Fibroblast of skin of abdomen (primary cell): Measurements from ENCODE around the gene BTBD2.
A peak's percentile ranks its signal among the peaks of the same experiment; 100 is the strongest.
"Not testable (repeated sequence)": the region's sequence is repeated elsewhere in the genome, so short reads cannot be mapped to it uniquely, and the experiment has no call there.

Experiments used
- DNase-seq: peaks from one replicate; pipeline ENCODE4 v3.0.0-alpha.2; 2013

Gene BTBD2

GRCh38 chr19:2039089-2039958 is 23.8 kb upstream of the BTBD2 start:
- no peak for DNase-seq

GRCh38 chr19:2038284-2039088 is 23.0 kb upstream of the BTBD2 start:
- DNase-seq, result no peak

DNA sequence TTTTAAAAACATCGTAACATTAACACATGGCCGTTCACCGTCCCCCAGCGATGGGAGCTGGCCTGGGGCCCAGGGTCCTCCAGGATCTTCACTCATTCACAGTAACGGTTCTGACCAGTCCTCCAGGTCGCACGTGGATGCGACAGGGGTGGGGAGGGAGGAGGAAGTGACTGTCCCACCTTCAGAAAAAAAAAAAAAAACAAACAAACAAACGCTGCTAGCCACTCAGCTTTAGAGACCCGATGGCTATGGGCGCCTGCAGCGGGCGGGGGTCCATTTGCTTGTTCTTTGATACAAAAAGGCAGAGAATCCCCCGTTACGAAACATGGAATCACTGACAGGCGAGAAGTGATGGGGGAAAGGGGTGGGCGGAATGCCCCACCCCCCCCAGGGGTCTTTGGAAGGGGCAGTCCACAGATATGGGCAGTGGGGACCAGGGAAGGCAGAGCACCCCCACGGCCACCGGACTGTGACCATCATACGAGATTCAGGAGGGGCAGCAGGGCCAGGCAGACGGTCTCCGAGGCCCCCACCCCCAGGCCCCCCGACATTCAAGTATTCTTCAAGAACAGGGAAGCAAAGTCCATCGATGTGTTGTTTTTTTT is 22.2 kb upstream of the BTBD2 start:
- DNase-seq, result no peak

GRCh38 chr19:2036424-2036823 is 20.9 kb upstream of the BTBD2 start:
- DNase-seq, result no peak

- no peak for DNase-seq
These were observed 20.1 kb upstream of the BTBD2 start for GRCh38 chr19:2035590-2035991.

DNA sequence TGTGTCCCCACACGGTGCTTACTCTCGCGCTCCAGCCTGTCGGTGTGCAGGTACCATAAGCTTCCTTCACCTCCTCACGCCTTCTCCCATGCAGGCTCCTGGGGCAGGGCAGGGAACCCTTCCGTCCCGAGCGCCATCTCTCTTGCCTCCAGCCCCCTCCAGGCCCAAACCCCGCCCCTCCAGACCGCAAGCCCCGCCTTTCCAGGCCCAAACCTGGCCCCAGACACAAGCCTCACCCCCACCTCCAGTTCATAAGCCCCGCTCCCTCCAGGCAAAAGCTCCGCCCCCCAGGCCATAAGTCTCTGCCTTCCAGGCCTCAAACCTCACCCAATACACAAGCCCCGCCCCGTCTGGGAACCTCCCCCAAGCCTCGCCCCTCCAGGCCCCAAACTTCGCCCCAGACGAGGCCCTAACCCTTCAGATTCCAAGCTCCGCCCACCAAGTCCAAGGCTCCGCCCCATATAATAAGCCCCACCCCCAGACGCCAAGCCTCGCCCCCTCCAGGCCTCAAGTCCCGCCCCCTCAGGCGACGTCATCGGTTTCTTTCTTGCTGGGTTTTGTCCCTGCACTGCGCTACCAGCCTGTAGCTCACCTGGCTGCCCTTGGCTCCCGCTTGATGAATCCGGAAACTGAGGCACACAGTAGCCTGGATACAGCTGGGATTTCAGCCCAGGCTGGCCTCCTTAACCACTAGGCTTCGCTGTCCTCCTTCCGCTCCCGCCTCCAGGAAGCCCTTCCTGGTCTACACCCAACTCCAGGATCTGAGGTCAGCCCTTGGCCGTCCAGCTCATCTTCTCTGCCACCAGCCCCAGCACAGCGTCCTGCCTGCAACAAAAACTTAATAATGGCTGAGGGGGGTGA is 19.4 kb upstream of the BTBD2 start:
- DNase-seq, result no peak

DNA sequence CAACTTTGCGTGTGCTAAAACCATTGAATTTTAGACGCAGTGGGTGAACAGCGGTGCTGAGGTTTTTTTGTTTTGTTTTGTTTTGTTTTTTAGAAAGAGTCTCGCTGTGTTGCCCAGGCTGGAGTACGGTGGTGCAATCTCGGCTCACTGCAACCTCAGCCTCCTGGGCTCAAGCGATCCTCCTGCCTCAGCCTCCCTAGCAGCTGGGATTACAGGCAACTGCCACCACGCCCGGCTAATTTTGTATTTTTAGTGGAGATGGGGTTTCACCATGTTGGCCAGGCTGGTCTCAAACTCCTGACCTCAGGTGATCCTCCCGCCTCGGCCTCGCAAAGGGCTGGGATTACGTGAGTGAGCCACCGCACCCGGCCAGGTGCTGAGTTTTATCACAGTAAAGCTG is 18.7 kb upstream of the BTBD2 start:
- DNase-seq, result not testable (repeated sequence)

DNA sequence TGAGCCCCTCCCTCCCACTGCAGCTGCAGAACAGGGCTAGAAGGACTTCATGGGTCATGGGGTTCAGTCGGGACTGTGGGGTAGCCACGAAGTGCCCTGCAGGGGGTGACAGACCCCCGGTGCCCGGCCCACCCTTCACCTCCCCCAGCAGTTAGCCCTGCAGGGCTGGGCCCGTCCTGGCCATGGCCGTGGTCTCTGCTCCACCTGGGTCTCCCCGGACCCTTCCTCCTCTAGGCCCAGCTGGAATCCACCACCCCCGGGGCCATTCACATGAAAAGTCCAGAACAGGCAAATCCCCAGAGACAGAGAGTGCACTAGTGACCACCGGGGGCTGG is 18.3 kb upstream of the BTBD2 start:
- DNase-seq, result no peak

DNA sequence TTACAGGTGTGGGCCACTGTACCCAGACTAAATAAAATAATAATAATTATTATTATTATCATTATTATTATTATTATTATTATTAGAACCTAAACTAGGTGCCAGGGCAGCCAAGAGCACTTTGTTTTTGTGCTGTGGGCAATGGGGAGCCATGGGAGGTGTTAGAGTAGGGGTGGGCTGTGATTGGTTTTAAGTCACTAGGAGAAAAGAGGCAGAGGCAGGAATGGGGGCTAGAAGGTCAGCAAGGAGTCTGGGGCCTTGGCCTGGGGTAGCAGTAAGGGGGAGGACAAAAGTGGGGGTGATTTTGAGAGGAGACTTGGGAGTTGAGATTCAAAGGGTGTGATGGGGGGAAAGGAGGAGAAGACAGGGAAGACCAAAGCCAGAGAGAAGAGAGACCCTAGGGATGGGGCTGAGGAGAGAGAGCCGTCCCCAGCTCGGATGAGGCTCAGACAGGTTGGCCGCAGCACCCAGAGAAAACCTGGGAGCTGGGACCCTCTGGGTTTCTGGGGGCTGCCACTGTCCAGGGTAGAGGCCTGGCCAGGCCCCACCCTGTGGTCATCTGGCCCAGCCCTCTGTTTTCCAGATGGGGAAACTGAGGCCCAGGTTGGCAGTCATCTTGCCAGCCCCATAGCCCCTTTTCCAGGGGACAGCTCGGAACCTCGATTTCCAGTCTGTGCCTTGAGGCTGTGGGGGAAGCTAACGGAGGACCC is 17.8 kb upstream of the BTBD2 start:
- DNase-seq, result no peak

- peak; percentile 66 for DNase-seq
These were observed 16.9 kb upstream of the BTBD2 start for GRCh38 chr19:2032296-2032941.

DNA sequence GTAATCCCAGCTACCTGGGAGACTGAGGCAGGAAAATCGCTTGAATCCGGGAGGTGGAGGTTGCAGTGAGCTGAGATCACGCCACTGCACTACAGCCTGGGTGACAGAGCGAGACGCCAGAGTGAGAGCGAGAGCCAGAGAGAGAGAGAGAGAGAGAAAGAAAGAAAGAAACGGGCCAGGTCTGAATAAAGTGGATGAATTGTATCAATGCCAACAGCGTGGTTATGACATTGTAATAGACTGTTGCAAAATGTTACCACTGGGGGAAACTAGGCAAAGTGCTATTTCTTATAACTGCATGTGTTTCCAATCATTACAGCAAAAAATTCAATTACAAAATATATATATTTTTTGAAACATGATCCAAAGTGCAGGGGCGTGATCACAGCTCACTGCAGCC is 11.8 kb upstream of the BTBD2 start:
- peak; percentile 81 for DNase-seq

DNA sequence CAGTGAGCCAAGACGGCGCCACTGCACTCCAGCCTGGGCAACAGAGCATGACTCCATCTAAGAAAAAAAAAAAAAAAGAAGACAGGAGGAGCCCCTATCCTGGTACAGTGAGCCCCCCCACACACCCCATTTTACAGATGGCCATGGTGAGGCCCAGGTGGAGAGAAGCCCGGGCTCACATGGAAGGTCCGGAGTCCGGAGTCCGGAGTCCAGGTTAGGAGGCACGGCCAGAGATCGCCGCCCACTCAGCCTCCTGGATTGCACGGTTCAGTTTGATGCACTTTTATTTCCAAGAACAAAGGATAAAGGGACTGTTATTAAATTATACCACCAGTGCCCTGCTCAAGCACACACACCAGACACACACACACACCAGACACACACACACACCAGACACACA is 11.3 kb upstream of the BTBD2 start:
- DNase-seq, result no peak

DNA sequence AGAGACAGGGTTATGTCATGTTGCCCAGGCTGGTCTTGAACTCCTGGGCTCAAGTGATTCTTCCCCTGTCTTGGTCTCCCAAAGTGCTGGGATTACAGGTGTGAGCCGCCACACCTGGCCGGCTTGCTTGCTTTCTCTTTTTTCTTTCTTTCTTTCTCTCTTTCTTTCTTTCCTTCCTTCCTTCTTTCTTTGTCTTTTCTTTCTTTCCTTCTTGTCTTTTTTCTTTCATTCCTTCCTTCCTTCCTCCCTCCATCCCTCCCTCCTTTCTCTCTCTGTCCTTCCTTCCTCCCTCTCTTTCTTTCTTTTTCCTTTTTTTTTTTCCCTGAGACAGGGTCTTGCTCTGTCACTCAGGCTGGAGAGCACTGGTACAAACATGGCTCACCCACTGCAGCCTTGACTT is 6.8 kb upstream of the BTBD2 start:
- DNase-seq, result no peak

- no peak for DNase-seq
These were observed 6.1 kb upstream of the BTBD2 start for GRCh38 chr19:2021453-2022140.

DNA sequence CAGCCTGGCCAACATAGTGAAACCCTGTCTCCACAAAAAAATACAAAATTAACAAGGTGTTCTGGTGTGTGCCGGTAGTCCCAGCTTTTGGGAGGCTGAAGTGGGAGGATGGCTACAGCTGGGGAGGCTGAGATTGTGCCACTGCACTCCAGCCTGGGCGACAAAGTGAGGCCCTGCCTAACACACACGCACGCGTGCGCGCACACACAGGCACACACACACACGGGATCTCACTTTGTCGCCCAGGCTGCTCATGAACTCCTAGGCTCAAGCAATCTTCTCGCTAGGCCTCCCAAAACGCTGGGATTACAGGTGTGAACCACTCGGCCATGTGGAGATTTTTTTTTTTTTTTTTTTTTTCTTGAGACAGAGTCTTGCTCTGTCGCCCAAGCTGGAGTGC is 3.2 kb upstream of the BTBD2 start:
- DNase-seq, result no peak

- peak; percentile 86 for DNase-seq
These were observed 710 bp upstream of the BTBD2 start for GRCh38 chr19:2016041-2016807.

GRCh38 chr19:2014731-2015607 is 545 bp downstream of the BTBD2 start:
- DNase-seq, result no peak

- no peak for DNase-seq
These were observed 1.4 kb downstream of the BTBD2 start for GRCh38 chr19:2014131-2014571.

GRCh38 chr19:2013683-2013961 is 1.9 kb downstream of the BTBD2 start:
- DNase-seq, result no peak
